Testis (tissue), 3 donors: ENCODE data around the gene RGS2. TPM values are rescaled to one million over a fixed set of nuclear protein-coding genes. Genes with fewer than 3 reads are reported as not detected.

Experiments used
- DNase-seq: peaks from one replicate; pipeline ENCODE4 v3.0.0-alpha.2; 2019
- H3K27ac ChIP-seq, 2 donors: fragments of 200-600 bp; sonication (generic); one replicate each; pipeline ENCODE4 v1.5.1; 2019
- H3K27me3 ChIP-seq: fragments of 200-600 bp; sonication (generic); one replicate; pipeline ENCODE4 v1.5.1; 2019
- H3K36me3 ChIP-seq: fragments of 200-600 bp; sonication (generic); one replicate; pipeline ENCODE4 v1.5.1; 2017; ENCODE audit warnings: low read depth; ENCODE audit errors: missing control alignments
- H3K4me1 ChIP-seq: fragments of 200-600 bp; sonication (generic); one replicate; pipeline ENCODE4 v1.5.1; 2019
- H3K4me3 ChIP-seq, 2 donors: fragments of 200-600 bp; sonication (generic); one replicate each; pipeline ENCODE4 v1.5.1; 2017 to 2019
- H3K9me3 ChIP-seq: fragments of 200-600 bp; sonication (generic); one replicate; pipeline ENCODE4 v1.5.1; 2017
- CTCF ChIP-seq, 3 experiments: fragments of 450-650 bp in 2 of 3; fragments of 200-600 bp in 1 of 3; sonication (generic) in 1 of 3; IDR thresholded peaks; one replicate each; pipeline ENCODE4 v1.5.1; 2016 to 2019; ENCODE audit warnings: antibody characterized with exemption in 3 of 3, mild to moderate bottlenecking in 2 of 3, moderate library complexity in 1 of 3
- POLR2A ChIP-seq: fragments of 450-650 bp; IDR thresholded peaks from one replicate; pipeline ENCODE4 v1.6.1; 2017; ENCODE audit warnings: antibody characterized with exemption, mild to moderate bottlenecking, moderate library complexity
- WGBS, 2 donors: methylation state at CpG; one replicate each; pipeline ENCODE4 v1.1.5; 2018; 5-methylcytosine and 5-hydroxymethylcytosine counted together
- intact Hi-C: fragments of 100-400 bp; cut with DNase I; formaldehyde crosslinking; loops from one replicate; pipeline ENCODE4 v1.15.1; 2023; ENCODE audit warnings: low total_unique reads
- polyA plus RNA-seq: library from polyadenylated mRNA; stranded (reverse); fragments of 350-450 nt; fragmentation: Illumina TruSeq; extraction: RNeasy Lipid Tissue Mini Kit (QIAGEN cat#74804); gene quantifications from one replicate; pipeline ENCODE4 v1.2.3, GENCODE V29; 2014; ENCODE audit warnings: low read depth, low replicate concordance; ENCODE audit not compliant: insufficient read depth
- total RNA-seq, 2 donors: library from RNA; depleted of rRNA; stranded (reverse); fragments of >200 nt; gene quantifications; one replicate each; pipeline ENCODE4 v1.2.3, GENCODE V29; 2016

RGS2 gene
- total and polyA plus RNA-seq, 3 donors from 2014 or later, result 16.9 to 36.0 (median 17.4) TPM

GRCh38 chr1:192811006-192811405 is 2.2 kb downstream of the RGS2 start:
- Histone ChIP-seq H3K27ac (peak overlapping the region; percentile 2 to 90), H3K9me3 (no peaks in the 10 kb centered on the region), H3K27me3 (no peaks in the 10 kb centered on the region), H3K4me1 (peaks cover 5% of the 10 kb centered on the region), H3K36me3 (no peaks in the 10 kb centered on the region), H3K4me3 (peak overlapping the region in 1 of 2 donors; percentile 87)
- no peak for TF ChIP-seq CTCF (IDR thresholded peaks at IDR 0.05)
- TF ChIP-seq POLR2A, result no peak
- 35 to 40% methylated on average over 3 of the region's 3 CpGs for WGBS, 2 donors
- intact Hi-C loops, result no loop called here
- DNase-seq, result no peak

GRCh38 chr1:192811594-192812239 is 2.9 kb downstream of the RGS2 start:
- 81 to 85% methylated on average over 6 of the region's 6 CpGs for WGBS, 2 donors
- Histone ChIP-seq H3K36me3 (no peaks in the 10 kb centered on the region), H3K4me1 (peaks cover 5% of the 10 kb centered on the region), H3K27ac (peak overlapping the region in 1 of 2 donors; percentile 90), H3K4me3 (no peak overlapping the region), H3K9me3 (no peaks in the 10 kb centered on the region), H3K27me3 (no peaks in the 10 kb centered on the region)
- intact Hi-C loops, result no loop called here
- TF ChIP-seq CTCF (IDR thresholded peaks at IDR 0.05), result no peak
- TF ChIP-seq POLR2A, result no peak
- no peak for DNase-seq

GRCh38 chr1:192812420-192813209 is 3.8 kb downstream of the RGS2 start:
- no peaks in the 10 kb centered on the region for H3K9me3 ChIP-seq
- intact Hi-C loops, result no loop called here
- H3K36me3 ChIP-seq, result no peaks in the 10 kb centered on the region
- H3K27me3 ChIP-seq, result no peaks in the 10 kb centered on the region
- TF ChIP-seq CTCF (IDR thresholded peaks at IDR 0.05), result no peak
- no peak for TF ChIP-seq POLR2A
- no peak overlapping the region for H3K4me3 ChIP-seq
- no peak for DNase-seq
- H3K4me1 ChIP-seq, result no peaks in the 10 kb centered on the region
- WGBS, 2 donors, result 62 to 65% methylated on average over 3 of the region's 3 CpGs
- H3K27ac ChIP-seq, result peak overlapping the region in 1 of 2 donors; percentile 14

- Histone ChIP-seq H3K27me3 (no peaks in the 10 kb centered on the region), H3K27ac (no peak overlapping the region), H3K36me3 (no peaks in the 10 kb centered on the region), H3K9me3 (no peaks in the 10 kb centered on the region), H3K4me3 (no peak overlapping the region), H3K4me1 (no peaks in the 10 kb centered on the region)
- TF ChIP-seq POLR2A (no peak), CTCF (IDR thresholded peaks at IDR 0.05) (no peak)
- WGBS, 2 donors, result 88 to 100% methylated on average over 1 of the region's 1 CpG
- no peak for DNase-seq
- intact Hi-C loops, result no loop called here
These were observed 6.0 kb downstream of the RGS2 start for GRCh38 chr1:192814805-192815204.
